Activated CD4-positive, alpha-beta T cell treated with anti-CD3 and anti-CD28 coated beads for 1 hour (primary cell): ENCODE results near the gene MPZL2.
"Not testable (repeated sequence)": the region's sequence is repeated elsewhere in the genome, so short reads cannot be mapped to it uniquely, and the experiment has no call there.

Experiments used
- DNase-seq: peaks from one replicate; pipeline ENCODE4 v3.0.0-alpha.2; 2020

The MPZL2 gene

DNA sequence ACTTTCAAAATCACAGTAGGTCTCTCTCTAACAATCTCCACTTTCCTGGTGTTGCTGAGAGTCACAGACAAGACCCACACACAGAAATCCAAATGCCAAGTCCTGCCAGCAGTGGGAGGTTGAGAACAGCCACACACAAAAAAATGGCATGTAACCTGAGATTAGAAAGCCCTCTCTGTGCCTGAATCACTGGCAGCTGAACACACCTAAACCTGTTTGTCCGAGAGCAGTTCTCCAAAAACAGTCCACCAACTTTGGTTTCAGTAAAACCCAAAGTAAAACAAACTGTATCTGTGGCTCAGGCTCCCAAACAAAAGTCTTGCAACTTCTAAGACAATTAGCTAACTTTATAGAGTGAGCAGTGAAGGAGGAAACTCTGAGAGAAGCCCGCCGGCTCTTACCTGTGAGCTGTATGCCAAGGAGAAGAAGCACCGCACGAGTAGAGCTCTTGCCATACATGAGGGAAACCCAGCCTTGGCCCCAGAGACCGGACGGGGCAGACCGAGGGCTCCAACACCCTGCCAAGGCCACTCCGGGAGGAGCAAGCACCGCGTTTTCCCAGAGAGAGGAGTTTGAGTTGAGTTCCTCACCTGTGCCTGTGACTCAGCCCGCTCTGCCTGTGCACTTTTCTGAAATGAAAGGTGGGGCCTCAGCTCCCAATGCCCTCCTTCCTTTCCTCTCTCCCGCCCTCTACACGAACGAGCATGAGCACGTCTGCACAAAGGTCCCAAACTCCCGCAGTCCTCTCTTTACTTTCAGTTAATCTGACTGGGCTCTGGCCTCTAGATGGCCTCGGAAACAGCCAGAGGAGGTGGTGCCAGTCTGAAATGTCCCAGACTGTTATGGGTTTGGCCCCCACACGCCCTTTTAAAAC, at the start of gene MPZL2:
Gene MPZL2, minus strand, starts transcription at position 603 of the 874 bp plus-strand sequence. Its CDS starts 144 bp downstream, at position 459.
- no peak for DNase-seq

DNA sequence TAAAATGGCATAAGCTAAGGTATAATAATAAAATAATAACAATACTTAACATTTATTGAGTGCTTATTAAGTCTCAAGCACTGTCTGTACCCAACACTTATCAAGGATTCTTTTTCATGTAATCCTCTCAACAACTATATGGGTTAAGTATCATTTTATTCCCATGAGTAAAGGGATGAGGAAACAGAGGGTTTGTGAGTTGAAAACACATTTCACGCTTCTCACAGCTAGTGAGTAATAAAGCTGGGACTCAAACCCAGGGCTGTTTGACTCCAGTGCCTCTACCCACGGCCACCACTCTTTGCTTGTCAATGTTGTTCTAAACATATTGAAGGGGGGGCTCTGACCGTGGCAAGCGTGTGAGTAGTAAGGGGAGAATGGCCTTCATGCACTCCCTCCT, 49.1 kb upstream of the MPZL2 start:
- DNase-seq, result no peak

DNA sequence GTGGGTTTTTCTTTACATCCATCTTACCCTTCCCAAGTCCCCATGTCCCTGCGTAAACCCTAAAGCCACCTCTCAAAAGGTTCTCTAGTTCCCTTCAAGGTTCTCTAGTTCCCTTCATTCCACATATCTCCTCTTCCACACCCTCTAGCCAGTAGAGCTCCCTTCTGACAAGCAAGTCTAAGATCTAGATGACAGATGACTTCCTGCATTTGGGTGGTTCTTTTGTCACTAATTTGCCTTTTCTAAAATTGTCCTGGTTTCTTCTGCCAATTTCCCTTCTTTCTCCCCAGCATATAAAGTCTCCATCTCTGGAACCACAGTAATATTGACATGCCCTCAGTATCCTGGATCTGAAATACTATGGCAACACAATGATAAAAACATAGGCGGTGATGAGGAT, 48.2 kb upstream of the MPZL2 start:
- no peak for DNase-seq

DNA sequence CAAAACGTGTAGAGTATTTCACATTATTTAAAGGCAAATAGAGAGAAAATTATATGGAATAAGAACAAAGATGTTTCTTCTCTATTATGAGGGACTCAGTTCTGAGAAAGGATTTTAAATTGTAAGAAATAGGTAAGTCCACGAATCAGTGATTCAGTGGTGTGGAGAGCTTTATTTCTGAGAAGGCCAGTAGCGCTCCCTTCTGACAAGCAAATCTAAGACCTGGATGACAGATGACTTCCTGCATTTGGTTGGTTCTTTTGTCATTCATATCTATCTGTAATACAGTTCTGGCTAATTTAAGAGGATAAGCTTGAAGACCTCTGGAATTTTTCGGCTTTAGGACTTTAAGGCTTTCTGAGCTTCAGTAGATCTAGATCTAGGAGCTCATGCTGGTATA, 47.4 kb upstream of the MPZL2 start:
- DNase-seq, result no peak

DNA sequence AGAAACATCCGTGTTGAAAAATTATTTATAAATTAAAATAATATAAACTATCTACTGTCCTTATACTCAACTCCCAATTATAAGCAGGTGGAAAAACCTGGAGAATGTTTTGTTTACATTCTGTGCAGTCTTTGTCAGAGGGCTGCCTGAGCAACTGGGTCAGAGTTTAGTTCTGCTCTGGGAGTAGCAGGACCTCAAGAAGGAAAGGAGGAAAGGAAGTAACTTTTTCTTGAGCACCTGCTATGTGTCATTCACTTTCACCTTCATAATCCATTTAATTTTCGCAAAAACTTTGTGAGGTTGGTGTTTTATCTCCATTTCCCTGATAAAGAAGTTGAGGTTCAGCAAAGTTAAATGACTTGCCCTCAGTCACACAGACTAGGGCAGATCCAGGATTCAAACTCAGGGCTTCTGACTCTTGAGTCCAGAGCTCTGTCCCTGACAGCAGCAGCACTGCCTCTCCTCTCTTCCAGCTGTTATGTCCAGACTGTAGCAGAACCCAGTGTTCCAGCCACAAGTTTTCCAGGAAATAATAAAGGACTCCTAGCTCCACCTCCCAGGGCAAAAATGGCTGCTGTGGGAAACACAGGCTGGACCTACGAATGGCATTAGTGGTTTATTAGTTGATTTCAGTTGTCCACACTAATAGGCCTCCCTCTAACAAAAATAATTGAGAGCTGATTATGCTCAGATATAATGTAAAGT, 46.8 kb upstream of the MPZL2 start:
- DNase-seq, result no peak

GRCh38 chr11:118310271-118310670, 46.2 kb upstream of the MPZL2 start:
- no peak for DNase-seq

DNA sequence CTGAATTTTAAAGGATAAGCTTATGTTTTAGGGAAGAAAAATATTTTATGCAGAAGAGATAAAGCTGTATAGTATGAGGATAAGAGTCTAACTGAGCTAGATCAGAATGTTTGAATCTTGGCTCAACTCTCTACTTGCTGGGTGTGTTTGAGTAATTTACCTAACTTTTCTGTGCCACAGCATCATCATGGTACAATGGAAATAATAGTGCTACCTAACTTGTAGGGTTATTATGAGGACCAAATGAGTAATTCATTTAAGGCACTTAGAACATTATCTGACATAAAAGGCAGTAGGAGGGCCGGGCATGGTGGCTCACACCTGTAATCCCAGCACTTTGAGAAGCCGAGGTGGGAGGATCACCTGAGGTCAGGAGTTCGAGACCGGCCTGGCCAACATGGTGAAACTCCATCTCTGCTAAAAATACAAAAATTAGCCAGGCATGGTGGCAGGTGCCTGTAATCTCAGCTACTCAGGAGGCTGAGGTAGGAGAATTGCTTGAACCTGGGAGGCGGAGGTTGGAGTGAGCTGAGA, 45.0 kb upstream of the MPZL2 start:
- not testable (repeated sequence) for DNase-seq

DNA sequence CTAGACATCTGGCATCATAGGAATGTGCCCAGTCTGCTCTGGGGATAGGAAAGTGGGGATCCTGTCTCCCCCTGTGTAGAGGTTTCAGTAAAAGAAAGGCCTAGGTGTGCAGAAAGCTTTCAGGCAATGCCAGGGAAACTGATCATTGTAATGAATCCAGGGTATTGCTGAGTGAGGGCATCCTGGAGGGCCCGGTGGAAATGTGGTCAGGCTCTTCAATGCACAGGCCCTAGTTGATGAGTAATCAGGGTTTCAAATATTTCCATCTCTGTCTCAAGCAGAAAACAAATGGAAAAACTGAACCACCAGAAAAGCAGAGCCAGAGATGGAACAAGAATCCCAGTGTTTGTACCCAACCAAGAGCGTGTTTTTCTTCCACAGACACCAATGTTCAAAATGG, 42.5 kb upstream of the MPZL2 start:
- DNase-seq, result peak; percentile 54

GRCh38 chr11:118305726-118306125, 41.6 kb upstream of the MPZL2 start:
- DNase-seq, result no peak

GRCh38 chr11:118304568-118305248, 40.6 kb upstream of the MPZL2 start, which contains the start of gene CD3E:
Gene CD3E, plus strand, starts transcription at chr11:118304730. Its CDS starts 223 bp downstream, at chr11:118304953.
- peak; percentile 50 for DNase-seq

DNA sequence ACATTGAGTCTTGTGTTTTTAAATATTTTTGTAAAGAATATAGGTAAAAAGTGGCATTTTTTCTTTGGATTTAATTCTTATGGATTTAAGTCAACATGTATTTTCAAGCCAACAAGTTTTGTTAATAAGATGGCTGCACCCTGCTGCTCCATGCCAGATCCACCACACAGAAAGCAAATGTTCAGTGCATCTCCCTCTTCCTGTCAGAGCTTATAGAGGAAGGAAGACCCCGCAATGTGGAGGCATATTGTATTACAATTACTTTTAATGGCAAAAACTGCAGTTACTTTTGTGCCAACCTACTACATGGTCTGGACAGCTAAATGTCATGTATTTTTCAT, 40.1 kb upstream of the MPZL2 start:
- DNase-seq, result no peak

GRCh38 chr11:118301600-118302195, 37.6 kb upstream of the MPZL2 start:
- DNase-seq, result no peak

DNA sequence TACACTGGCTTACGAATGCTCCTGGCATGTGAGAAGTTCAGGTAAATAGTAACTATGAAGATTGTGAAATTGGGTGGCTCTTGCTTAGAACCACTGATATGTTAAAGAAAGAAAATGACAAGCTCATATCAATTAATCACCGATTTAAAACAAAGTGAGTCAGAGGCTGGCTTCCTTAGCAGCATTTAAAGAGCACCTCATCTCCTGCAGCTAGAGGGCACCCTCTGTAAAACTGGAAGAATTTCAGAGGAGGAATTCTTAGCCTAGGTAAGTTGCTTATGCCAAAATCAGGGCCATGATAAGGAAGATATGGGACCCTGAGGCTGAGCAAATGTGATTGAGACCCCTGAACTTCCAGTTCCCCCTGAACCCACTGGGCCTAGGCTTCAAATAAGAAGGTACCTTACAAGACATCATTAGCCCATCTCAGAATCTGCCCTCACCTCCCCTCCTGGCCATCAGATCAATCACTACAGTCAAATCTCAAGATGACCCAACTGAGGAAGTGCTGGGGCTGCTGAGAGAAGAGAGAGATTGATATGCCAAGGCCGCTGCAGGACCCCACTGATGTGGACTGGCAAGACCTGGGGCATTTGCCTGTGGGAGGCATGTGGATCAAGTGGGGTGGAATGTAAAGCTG, 31.8 kb upstream of the MPZL2 start:
- no peak for DNase-seq

DNA sequence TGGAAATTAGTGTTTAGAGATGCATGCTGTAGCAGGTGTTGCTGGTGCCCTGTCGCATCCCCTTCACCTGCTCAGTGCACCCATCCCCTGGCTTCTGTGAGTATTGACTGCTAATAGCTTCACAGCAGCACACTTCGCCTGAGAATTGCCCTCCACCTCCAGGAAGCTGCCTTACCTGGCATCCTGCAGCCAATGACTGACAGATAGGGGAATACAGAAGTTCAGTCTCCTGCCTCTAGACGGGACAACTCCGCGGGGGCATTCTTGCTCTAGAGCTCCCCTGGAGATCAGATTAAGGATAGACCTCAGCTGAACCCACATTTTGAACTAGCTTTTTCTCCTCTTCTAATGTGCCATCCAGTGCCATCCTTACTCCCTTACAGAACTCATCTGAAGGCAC, 31.1 kb upstream of the MPZL2 start:
- no peak for DNase-seq

- DNase-seq, result no peak
These were observed 30.0 kb upstream of the MPZL2 start for GRCh38 chr11:118294053-118294452.

DNA sequence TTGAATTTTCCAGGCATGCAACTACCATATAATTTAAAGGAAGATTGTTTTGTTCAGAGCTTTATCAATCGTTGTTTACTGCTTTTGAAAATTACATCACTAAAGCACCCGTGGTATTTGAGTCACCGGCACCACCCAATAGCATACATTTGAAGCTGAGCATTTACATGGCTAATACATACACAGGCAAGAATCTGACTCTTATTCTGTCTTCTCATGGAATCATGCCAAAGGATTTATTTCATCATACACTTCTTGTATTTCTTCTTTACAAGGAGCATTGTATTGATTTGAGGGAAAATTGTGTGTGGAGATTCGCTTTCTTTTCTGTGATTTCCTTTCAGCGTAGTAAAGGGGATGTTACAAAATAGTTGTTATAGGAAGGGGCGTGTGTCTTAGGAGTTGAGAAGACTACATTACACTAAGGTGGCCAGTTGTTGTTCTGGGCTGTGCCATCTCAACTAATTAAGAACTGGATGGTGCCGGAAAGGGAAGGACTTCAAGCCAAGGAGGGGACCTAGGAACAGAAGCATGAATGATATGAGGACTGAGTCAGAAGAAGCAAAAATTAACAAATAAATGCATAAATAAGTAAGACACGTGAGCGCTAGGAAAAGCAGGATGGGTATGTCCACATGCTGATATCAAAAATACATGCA, 27.5 kb upstream of the MPZL2 start:
- DNase-seq, result no peak

DNA sequence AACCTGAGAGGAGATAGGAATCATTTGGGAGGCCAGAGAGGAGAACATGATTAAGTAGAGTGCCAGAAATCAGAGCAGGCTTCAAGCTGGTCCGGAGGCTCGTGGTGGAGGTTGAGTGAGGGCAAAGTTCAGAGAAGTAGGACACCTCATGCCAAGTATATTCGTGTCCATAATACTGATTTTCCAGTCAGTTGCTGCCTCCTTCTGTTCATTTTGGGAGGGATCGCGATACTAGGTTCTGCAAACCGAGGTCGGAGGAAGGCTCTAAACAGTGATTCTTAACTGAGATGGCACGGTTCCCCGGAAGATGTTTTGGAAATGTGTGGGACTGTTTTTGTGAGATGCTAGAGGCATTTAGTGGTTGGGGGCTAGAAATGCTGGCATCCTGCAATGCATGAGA, 26.8 kb upstream of the MPZL2 start:
- DNase-seq, result no peak

DNA sequence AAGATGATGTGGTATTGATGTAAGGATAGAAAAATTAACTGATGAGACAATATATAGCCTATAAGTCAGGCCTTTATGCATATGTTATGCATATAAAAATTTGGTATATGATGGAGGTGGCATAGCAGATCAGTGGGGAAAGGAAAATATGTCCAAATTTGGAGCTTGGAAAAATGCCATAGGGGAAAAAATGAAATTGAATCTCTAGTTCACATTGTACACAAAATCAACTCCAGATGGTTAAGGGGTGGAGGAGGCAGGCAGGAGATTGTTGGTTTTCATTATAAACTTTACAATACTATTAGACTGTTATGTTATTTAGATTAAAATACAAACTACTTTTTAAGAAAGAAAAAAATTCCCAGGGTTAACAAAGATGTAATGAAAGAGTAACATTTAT, 25.3 kb upstream of the MPZL2 start:
- no peak for DNase-seq

DNA sequence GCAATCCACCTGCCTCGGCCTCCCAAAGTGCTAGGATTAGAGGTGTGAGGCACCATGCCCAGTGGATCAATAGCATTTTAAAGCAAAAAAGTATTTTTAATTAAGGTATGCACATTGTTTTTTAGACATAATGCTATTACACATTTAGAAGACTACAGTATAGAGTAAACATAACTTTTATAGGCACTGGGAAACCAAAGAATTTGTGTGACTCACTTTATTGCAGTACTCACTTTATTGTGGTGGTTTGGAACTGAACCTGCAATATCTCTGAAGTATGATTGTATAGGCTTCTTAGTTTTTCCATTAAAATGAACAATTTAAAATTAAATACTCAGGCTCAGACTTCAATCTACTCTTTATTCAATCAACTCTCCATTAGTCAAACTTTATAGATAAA, 22.9 kb upstream of the MPZL2 start:
- DNase-seq, result no peak

- DNase-seq, result no peak
These were observed 22.4 kb upstream of the MPZL2 start for GRCh38 chr11:118286545-118286944.

GRCh38 chr11:118283756-118284350, 19.8 kb upstream of the MPZL2 start:
- no peak for DNase-seq
